ENCODE data around the gene FGF7.
"Not testable (repeated sequence)": the region's sequence is repeated elsewhere in the genome, so short reads cannot be mapped to it uniquely, and the experiment has no call there.

Gene FGF7

GRCh38 chr15:49438962-49439631 lies 16.1 kb downstream of the FGF7 start:
- DNase-seq (ENCODE audit: low read depth) = no peak

GRCh38 chr15:49439678-49440395 lies 16.8 kb downstream of the FGF7 start:
- DNase-seq (ENCODE audit: low read depth) = no peak

GRCh38 chr15:49441356-49441755 lies 18.3 kb downstream of the FGF7 start:
- DNase-seq (ENCODE audit: low read depth) = no peak

GRCh38 chr15:49441816-49442215 lies 18.8 kb downstream of the FGF7 start:
- no peak for DNase-seq (ENCODE audit: low read depth)

- no peak for DNase-seq (ENCODE audit: low read depth)
Observed at GRCh38 chr15:49452595-49452994, 29.6 kb downstream of the FGF7 start.

GRCh38 chr15:49456166-49456565 lies 33.1 kb downstream of the FGF7 start:
- DNase-seq (ENCODE audit: low read depth) = no peak

GRCh38 chr15:49458145-49458544 lies 35.1 kb downstream of the FGF7 start:
- no peak for DNase-seq (ENCODE audit: low read depth)

GRCh38 chr15:49460411-49460941 lies 37.4 kb downstream of the FGF7 start:
- DNase-seq (ENCODE audit: low read depth) = no peak

- DNase-seq (ENCODE audit: low read depth) = no peak
Observed at GRCh38 chr15:49462232-49462844, 39.3 kb downstream of the FGF7 start.

- DNase-seq (ENCODE audit: low read depth) = no peak
Observed at GRCh38 chr15:49464522-49464921, 41.5 kb downstream of the FGF7 start.

GRCh38 chr15:49466119-49466518 lies 43.1 kb downstream of the FGF7 start:
- DNase-seq (ENCODE audit: low read depth) = no peak

- no peak for DNase-seq (ENCODE audit: low read depth)
Observed at GRCh38 chr15:49467746-49468480, 44.9 kb downstream of the FGF7 start.

- DNase-seq (ENCODE audit: low read depth) = no peak
Observed at GRCh38 chr15:49468481-49468839, 45.4 kb downstream of the FGF7 start.

- not testable (repeated sequence) for DNase-seq (ENCODE audit: low read depth)
Observed at GRCh38 chr15:49471248-49471647, 48.2 kb downstream of the FGF7 start.

- no peak for DNase-seq (ENCODE audit: low read depth)
Observed at GRCh38 chr15:49471733-49472132, 48.7 kb downstream of the FGF7 start.

GRCh38 chr15:49472338-49472737 lies 49.3 kb downstream of the FGF7 start:
- no peak for DNase-seq (ENCODE audit: low read depth)

GRCh38 chr15:49473031-49473430 lies 50.0 kb downstream of the FGF7 start:
- DNase-seq (ENCODE audit: low read depth) = no peak

GRCh38 chr15:49478021-49478420 lies 55.0 kb downstream of the FGF7 start:
- not testable (repeated sequence) for DNase-seq (ENCODE audit: low read depth)

GRCh38 chr15:49478982-49479381 lies 55.9 kb downstream of the FGF7 start:
- DNase-seq (ENCODE audit: low read depth) = not testable (repeated sequence)

GRCh38 chr15:49485401-49485800 lies 62.4 kb downstream of the FGF7 start:
- DNase-seq (ENCODE audit: low read depth) = not testable (repeated sequence)

- DNase-seq (ENCODE audit: low read depth) = no peak
Observed at GRCh38 chr15:49490966-49491365, 67.9 kb downstream of the FGF7 start.

GRCh38 chr15:49492151-49492550 lies 69.1 kb downstream of the FGF7 start:
- no peak for DNase-seq (ENCODE audit: low read depth)
